Right lung (tissue), 10 donors: ENCODE data around the gene DBX2. TPM values are rescaled to one million over a fixed set of nuclear protein-coding genes. Genes with fewer than 3 reads are reported as not detected.
"Not testable (repeated sequence)": the region's sequence is repeated elsewhere in the genome, so short reads cannot be mapped to it uniquely, and the experiment has no call there.

ENCODE experiments used
- DNase-seq, 2 donors: peaks; one replicate each; pipeline ENCODE4 v3.0.0-alpha.2; 2013
- long read RNA-seq, 8 donors: transcript quantifications; one replicate each; lab custom pipeline, GENCODE V29; 2026
- polyA plus RNA-seq, 5 donors: library from polyadenylated mRNA; unstranded; fragments of 120-200 nt; gene quantifications; one replicate each; pipeline versions ENCODE4 v1.2.1 to v1.2.3, GENCODE V29; 2013; ENCODE audit warnings: inconsistent platforms in 1 of 5, low replicate concordance in 1 of 5; ENCODE audit not compliant: insufficient read length in 5 of 5, insufficient read depth in 1 of 5

The DBX2 gene
- polyA plus RNA-seq: not detected
- long read RNA-seq, donor 1: 0 reads
- long read RNA-seq, donor 2: 0 reads
- long read RNA-seq, donor 3: 0 reads
- long read RNA-seq, donor 4: 0 reads
- long read RNA-seq, donor 5: 0 reads
- long read RNA-seq, donor 6: 0 reads
- long read RNA-seq, donor 7: 0 reads
- long read RNA-seq, donor 8: 0 reads

- DNase-seq: peak in 1 of 2 donors; percentile 8
Observed at GRCh38 chr12:45050751-45051571, at the start of gene DBX2. DBX2 (minus strand) TSS chr12:45051099; CDS start chr12:45050927, 172 bp downstream.

- no peak for DNase-seq
Observed at GRCh38 chr12:45098766-45099165, 47.9 kb upstream of the DBX2 start.

- not testable (repeated sequence) for DNase-seq
Observed at GRCh38 chr12:45095417-45095816, 44.5 kb upstream of the DBX2 start.

- no peak for DNase-seq
Observed at GRCh38 chr12:45093051-45093450, 42.2 kb upstream of the DBX2 start.

- DNase-seq: no peak
Observed at GRCh38 chr12:45089411-45090075, 38.6 kb upstream of the DBX2 start.

GRCh38 chr12:45088608-45089007 lies 37.7 kb upstream of the DBX2 start:
- DNase-seq: no peak

GRCh38 chr12:45084248-45084647 lies 33.3 kb upstream of the DBX2 start:
- DNase-seq: not testable (repeated sequence)

- DNase-seq: no peak
Observed at GRCh38 chr12:45077251-45077650, 26.4 kb upstream of the DBX2 start.

- DNase-seq: no peak
Observed at GRCh38 chr12:45076417-45077026, 25.6 kb upstream of the DBX2 start.

- DNase-seq: no peak
Observed at GRCh38 chr12:45075587-45076282, 24.8 kb upstream of the DBX2 start.

GRCh38 chr12:45065125-45065626 lies 14.3 kb upstream of the DBX2 start:
- no peak for DNase-seq

GRCh38 chr12:45060976-45061375 lies 10.1 kb upstream of the DBX2 start:
- no peak for DNase-seq

- peak in 1 of 2 donors; percentile 3 for DNase-seq
Observed at GRCh38 chr12:45051572-45052125, 750 bp upstream of the DBX2 start.

- DNase-seq: peak; percentile 2 to 5
Observed at GRCh38 chr12:45049912-45050750, 768 bp downstream of the DBX2 start.

GRCh38 chr12:45042599-45042998 lies 8.3 kb downstream of the DBX2 start:
- DNase-seq: no peak

GRCh38 chr12:45040977-45041376 lies 9.9 kb downstream of the DBX2 start:
- no peak for DNase-seq

GRCh38 chr12:45039757-45040156 lies 11.1 kb downstream of the DBX2 start:
- no peak for DNase-seq

GRCh38 chr12:45034861-45035265 lies 16.0 kb downstream of the DBX2 start:
- DNase-seq: no peak

GRCh38 chr12:45017916-45018315 lies 33.0 kb downstream of the DBX2 start:
- DNase-seq: no peak

GRCh38 chr12:45014396-45014795 lies 36.5 kb downstream of the DBX2 start:
- no peak for DNase-seq
